ENCODE results near the gene ZNF106.
A peak's percentile ranks its signal among the peaks of the same experiment; 100 is the strongest.

The ZNF106 gene

DNA sequence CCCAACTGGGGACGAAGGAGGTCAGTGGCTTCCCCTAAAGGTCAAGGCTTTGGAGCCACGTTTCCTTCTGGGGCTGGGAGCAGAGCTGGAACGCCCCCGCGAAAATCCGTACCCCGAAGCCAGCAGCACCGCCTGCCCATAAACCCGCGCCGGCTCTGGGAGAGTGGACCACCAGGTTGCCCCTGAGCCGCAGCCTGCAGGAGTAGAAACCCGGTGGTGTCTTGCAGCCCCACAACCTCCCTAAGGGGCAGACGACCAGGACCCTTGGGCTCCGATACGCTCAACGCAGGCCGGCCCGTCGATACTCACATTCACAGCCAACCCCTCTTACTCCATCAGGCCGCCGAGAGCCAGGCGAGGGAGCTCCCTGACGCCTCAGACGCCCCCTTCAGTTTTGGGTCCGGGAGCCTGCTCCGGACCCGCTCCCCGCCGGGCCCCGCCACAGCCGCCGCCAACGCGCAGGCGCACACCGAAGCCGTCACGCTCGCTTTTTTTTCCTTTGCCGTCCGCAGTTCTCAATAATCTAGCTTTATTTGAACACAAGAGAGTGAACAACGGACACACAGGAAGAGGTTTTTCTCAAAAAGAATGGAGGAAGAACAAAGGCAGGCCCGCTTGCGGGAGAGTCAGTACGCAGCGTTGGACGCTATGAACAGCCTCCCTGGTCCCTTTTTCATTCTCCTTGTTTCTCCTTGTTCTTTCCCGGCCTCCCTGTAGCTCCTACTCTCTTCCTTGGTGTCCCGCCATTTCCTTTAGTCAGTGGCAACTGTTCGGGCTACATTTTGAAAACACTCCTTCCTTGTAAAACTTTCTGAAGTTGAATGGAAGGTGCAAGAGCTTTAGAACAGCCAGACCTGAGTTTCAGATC lies at the start of gene ZNF106:
ZNF106 (minus strand) TSS at position 471 of the 868 bp plus-strand sequence. CDS start 18,852 bp downstream, outside the sequence.
- H3K4me3 ChIP-seq (ENCODE audit: low read depth, low read length) = peak within 1 kb of the TSS; percentile 92
- TF ChIP-seq, protein P1, sequence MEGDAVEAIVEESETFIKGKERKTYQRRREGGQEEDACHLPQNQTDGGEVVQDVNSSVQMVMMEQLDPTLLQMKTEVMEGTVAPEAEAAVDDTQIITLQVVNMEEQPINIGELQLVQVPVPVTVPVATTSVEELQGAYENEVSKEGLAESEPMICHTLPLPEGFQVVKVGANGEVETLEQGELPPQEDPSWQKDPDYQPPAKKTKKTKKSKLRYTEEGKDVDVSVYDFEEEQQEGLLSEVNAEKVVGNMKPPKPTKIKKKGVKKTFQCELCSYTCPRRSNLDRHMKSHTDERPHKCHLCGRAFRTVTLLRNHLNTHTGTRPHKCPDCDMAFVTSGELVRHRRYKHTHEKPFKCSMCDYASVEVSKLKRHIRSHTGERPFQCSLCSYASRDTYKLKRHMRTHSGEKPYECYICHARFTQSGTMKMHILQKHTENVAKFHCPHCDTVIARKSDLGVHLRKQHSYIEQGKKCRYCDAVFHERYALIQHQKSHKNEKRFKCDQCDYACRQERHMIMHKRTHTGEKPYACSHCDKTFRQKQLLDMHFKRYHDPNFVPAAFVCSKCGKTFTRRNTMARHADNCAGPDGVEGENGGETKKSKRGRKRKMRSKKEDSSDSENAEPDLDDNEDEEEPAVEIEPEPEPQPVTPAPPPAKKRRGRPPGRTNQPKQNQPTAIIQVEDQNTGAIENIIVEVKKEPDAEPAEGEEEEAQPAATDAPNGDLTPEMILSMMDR (IDR thresholded peaks at IDR 0.05; ENCODE audit: insufficient read depth, low read depth, low read length, missing control alignments) = no peak
- DNase-seq (ENCODE audit: low read depth) = peak; percentile 94

DNA sequence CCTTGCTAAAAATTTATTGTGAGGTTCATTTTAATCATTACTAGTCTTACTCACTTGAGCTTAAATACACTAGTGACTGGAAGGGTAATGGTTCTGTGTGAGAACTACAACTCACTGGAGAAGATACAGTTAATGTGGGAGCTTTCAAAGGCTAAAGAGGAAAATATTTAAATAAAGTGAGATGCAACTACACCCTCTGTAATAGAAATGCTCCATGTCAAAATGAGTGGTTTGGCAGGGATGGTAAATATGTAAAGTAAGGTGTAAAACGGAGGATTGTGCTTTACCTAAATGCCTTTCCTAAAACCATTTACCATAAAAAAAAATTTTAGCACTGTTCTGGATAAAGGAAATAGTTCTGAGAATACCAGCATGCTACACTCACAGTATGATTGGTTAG lies 42.3 kb upstream of the ZNF106 start:
- no peak for DNase-seq (ENCODE audit: low read depth)
- no peak overlapping the region for H3K4me3 ChIP-seq (ENCODE audit: low read depth, low read length)
- TF ChIP-seq, protein P1 (IDR thresholded peaks at IDR 0.05; ENCODE audit: insufficient read depth, low read depth, low read length, missing control alignments) = no peak

DNA sequence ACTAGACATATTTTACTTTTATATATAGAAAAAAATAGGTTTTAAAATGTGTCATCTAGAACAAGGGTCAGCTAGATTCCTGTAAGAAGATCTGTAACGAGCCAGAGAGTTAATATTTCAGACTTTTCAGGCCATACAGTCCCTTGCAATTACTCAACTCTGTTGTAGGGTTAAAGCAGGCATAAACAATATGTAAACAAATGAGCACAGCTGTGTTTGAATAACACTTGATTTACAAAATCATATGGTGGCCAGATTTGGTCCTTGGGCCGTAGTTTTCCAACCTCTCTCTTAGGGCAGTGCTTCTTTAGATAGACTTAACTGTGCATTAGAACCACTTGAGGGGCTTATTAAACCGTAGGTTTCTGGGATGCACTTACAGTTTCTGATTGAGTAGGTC lies 38.0 kb upstream of the ZNF106 start:
- TF ChIP-seq, protein P1 (IDR thresholded peaks at IDR 0.05; ENCODE audit: insufficient read depth, low read depth, low read length, missing control alignments) = no peak
- DNase-seq (ENCODE audit: low read depth) = no peak
- H3K4me3 ChIP-seq (ENCODE audit: low read depth, low read length) = no peak overlapping the region

DNA sequence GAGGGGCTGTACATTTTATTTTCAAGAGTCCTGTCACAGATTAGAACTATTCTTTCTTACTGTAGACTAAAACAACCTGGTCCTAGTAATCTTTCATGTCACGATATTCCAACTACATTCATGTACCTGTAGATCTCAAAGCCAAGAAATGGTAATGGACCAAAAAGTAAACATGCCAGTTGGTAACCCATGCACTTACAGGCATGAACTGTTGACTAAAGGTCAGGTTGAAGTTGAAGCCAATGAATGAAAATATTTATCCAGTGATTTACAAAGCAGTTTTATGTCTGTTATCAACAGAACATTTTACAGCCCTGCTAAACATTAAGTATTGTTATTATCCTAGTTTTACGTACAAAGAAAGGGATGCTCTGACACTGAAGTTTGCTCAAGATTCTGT lies 32.4 kb upstream of the ZNF106 start:
- no peak for DNase-seq (ENCODE audit: low read depth)
- TF ChIP-seq, protein P1 (IDR thresholded peaks at IDR 0.05; ENCODE audit: insufficient read depth, low read depth, low read length, missing control alignments) = no peak
- no peak overlapping the region for H3K4me3 ChIP-seq (ENCODE audit: low read depth, low read length)

DNA sequence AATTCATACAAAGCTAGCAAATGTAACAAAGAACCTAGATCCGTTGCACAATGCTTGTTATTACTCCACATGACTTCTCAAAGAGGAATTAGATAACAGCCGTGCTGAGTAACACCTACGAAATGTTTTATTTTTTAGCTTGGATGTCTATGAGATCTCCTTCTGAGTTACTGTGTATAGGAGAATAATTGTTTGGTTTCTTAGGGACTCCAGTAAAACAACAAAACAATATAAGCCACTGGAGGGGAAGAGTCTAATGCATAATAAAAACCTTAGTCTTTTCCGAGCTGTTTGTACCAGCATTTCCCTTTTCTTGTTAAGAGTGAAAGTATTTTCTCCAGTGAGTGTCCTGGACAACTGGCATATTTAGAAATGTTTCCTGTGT lies 20.1 kb upstream of the ZNF106 start:
- no peak for DNase-seq (ENCODE audit: low read depth)

DNA sequence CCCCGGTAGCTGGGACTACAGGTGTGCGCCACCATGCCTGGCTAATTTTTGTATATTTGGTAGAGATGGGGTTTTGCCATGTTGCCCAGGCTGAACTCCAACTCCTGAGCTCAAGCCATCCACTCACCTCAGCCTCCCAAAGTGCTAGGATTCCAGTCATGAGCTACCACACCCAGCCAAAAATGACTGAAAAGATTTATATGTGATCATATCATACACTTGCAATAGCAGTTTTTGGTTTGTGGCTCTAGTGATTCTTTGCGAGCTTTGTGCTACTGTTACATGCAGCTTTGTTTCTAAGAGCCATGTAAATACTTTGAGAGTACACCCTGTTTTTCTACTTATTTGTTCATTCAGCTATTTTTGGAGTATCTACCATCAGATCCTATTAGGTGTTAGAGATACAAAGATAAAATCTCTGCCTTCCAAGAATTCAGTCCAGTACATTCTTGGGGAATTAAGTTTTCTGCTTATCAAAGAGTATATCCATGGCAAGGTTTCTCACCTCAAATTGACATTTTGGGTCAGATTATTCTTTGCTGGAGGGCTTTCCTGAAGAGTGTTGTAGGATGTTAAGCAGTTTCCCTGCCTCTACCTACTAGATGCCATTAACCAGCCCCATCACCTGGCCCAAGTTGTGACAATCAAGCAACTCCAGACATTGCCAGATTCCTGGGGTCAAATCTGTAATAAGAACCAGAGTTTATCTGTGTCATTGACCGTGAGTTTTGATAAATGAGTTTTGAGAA lies 19.5 kb upstream of the ZNF106 start:
- TF ChIP-seq, protein P1 (IDR thresholded peaks at IDR 0.05; ENCODE audit: insufficient read depth, low read depth, low read length, missing control alignments) = no peak
- H3K4me3 ChIP-seq (ENCODE audit: low read depth, low read length) = no peak overlapping the region
- DNase-seq (ENCODE audit: low read depth) = no peak

More for the DNA sequence above, 20.1 kb upstream of the ZNF106 start:
- TF ChIP-seq, protein P1 (IDR thresholded peaks at IDR 0.05; ENCODE audit: insufficient read depth, low read depth, low read length, missing control alignments) = no peak
- no peak overlapping the region for H3K4me3 ChIP-seq (ENCODE audit: low read depth, low read length)

Measured in GM12865 (cell line).